HG03135 (cell line): ENCODE data around the gene ELAVL1.
A peak's percentile ranks its signal among the peaks of the same experiment; 100 is the strongest.
"Not testable (repeated sequence)": the region's sequence is repeated elsewhere in the genome, so short reads cannot be mapped to it uniquely, and the experiment has no call there.

ENCODE experiments used
- ATAC-seq: cut with Tn5 transposase; IDR thresholded peaks from one replicate; pipeline ENCODE4 v1.9.1; 2021; ENCODE audit warnings: mild to moderate bottlenecking, moderate library complexity; ENCODE audit not compliant: unreplicated experiment

ELAVL1 gene

DNA sequence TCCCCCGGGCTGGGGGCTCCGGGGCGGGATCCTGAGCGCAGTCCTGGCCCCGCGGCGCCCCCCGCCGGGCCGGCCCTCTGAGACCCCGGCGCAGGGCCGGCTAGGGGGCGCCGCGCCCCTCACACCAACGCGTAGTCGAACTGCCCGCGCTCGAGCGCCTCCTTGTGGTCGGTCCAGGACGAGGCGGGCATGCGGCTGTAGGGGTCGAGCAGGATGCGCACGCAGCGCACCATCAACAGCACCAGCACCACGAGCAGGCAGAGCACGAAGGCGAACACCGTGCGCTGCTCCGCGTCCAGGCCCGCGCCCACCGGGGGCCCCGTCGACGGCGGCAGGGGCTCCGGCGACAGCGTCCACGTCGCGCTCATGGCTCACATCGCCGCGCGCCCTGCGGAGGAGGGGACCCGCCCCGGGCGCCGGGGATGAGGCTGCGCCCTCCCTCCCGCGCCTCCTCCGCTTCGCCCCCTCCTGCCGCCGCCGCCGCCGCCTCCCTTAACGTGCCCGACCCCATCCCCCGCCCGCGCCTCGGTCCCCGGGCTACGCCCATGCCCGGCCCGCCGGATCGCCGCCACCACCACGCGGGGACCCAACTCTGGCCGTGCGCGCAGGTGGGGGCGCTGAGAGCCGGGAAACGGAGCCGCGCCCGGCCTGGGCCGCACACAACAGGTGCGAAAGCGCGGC is 80.1 kb downstream of the ELAVL1 start:
- ATAC-seq: no peak

DNA sequence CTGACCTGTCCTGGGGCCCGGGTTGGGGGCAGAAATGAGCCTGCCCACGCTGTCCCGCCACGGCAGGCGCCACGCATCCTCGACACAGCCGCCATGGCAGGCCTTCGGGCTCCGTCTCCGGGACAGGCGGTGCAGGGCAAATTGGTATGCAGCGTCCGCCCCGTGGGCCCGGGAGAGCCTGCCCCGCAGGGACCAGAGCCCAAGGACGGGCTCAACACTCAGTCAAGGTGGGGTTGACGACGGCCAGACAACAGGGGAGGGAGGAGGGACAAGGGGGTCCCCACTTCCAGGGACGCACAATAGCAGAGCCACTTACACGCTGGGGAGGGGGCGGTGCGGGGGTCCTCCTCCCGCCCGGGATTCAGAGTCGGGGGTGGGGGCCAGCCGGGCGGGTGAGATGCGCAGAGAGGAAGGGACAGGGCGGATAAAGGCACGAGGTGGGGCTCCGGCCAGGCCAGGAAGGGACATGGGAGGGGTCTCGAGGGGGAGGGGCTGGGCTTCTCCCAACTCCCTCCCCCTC is 80.7 kb downstream of the ELAVL1 start:
- no peak for ATAC-seq

DNA sequence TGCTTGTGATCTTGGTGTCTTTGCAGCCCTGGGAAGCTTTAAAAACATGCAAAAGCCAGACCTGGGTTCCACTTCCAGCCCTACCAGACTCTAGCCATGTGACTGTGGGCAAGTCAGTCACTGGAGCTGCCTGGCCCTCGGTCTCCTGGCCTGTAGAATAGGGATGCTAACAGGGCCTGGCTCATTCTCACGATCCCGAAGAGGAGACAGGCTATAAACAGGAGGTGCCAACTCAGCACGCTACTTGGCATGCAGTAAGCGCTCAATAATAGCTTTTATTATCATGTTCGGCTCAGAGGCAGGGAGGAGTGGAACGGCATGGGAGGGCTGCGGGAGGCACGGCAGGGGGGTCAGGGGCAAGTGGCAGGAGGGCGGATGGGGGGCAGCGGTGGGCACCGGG is 81.2 kb downstream of the ELAVL1 start:
- no peak for ATAC-seq

DNA sequence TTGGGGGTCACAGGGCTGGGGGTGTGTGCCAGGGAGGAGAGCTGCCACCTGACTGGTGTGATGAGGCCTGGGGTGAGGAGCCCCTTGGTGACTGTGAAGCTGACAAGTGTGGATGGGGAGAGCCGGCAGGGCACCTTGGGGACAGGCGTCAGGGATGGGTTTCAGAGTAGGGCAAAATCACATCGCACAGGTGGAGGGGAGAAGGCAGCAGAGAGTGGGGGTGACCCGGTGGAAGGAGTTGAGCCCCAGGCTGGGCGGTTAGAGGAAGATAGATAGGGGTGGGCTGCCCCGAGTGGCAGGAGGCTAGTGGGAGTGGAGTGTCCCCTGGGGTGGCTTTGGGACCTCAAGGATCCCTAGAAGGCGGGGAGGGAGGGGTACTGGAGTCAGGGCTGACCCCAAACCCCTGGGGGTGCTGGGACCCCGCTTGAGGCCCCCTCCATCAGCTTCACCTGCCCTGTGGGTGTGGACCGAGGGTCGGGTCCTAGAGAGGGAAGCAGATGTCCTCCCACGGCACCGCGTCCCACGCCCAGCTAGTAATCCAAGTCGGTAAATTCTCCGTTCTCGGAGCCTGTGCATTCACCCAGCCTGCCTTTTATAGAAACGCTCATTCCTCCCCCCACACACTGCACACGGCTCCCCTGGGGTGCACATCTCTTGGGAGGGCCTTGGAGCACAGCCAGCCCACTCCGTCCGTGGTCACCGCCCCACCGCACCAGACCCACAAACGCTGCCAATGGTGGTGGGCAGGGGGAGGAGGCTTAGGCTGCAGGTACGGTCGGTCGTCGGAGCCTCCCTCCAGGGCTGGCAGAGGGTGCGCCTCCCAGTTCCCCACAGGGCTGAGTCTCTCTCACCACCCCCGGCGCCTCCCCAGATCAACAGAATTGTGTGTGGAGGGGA is 81.9 kb downstream of the ELAVL1 start:
- ATAC-seq: no peak

DNA sequence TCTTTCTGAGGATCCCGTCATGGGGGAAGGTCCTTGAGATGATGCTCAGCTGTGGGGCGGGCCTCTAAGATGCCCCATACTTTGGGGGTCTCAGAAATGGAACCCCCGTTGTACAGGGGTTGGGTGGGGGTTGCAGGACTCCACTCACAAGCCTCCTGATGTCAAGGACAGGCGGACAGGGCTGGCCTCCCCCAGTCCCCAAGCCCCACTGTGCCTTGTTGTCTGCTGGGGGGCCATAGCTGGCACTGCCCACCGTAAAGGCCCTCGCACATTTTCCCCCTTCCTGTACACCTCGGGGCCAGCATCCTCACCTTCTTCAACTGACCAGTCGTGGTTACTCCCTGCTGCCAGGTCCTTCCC is 82.6 kb downstream of the ELAVL1 start:
- ATAC-seq: no peak

DNA sequence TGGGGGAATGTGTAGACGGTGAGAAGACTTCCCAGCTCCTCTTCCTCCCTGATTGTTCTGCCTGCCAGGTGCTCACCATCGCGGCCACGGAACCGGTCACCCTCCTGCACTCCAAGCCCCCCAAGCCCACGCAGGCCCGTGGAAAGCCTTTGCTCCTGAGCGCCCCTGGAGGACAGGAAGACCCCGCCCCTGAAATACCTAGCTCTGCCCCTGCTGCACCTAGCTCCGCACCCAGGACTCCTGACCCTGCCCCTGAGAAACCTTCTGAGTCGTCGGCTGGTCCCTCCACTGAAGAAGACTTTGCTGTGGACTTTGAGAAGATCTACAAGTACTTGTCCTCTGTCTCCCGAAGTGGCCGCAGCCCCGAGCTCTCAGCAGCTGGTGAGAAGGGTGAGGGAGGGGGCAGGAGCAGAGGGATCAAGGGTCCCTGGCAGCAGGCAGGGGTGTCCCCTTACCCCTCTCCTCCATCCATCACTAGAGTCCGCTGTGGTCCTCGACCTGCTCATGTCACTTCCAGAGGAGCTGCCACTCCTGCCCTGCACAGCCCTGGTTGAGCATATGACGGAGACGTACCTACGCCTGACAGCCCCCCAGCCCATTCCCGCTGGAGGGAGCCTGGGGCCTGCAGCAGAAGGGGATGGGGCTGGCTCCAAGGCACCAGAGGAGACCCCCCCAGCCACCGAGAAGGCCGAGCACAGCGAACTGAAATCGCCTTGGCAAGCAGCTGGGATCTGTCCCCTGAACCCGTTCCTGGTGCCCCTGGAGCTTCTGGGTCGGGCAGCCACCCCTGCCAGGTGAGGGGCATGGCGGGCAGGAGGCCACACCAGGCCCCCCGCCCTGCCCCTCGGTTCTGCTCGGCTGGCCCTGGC is 83.2 kb downstream of the ELAVL1 start:
- ATAC-seq: no peak

DNA sequence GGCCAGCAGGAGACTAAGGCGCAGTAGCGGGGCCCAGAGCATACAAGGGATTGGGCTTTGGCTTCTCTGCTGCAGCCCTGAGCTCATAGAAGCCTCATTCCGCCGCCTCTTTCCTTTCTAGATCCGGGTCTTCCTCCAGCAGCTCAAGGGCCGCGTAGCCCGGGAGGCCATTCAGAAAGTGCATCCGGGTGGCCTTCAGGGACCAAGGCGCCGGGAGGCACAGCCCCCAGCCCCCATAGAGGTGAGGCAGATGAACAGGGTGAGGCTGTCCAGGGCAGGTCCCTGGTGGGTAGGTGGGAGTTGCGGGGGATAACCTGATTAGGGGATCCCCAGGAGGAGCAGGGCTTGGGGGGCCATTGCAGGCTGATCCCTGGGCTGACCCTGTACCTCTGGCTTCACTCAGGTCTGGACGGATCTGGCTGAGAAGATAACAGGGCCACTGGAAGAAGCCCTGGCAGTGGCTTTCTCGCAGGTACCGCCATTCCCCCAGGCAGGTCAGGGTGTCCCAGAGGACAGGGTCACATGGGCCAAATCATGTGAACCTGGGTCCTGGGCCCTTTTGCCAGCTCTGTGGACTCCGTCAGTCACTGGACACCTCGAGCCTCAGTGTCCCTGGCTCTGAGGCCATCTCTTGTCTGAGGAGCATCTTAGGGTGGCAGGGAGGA is 84.0 kb downstream of the ELAVL1 start:
- ATAC-seq: no peak

DNA sequence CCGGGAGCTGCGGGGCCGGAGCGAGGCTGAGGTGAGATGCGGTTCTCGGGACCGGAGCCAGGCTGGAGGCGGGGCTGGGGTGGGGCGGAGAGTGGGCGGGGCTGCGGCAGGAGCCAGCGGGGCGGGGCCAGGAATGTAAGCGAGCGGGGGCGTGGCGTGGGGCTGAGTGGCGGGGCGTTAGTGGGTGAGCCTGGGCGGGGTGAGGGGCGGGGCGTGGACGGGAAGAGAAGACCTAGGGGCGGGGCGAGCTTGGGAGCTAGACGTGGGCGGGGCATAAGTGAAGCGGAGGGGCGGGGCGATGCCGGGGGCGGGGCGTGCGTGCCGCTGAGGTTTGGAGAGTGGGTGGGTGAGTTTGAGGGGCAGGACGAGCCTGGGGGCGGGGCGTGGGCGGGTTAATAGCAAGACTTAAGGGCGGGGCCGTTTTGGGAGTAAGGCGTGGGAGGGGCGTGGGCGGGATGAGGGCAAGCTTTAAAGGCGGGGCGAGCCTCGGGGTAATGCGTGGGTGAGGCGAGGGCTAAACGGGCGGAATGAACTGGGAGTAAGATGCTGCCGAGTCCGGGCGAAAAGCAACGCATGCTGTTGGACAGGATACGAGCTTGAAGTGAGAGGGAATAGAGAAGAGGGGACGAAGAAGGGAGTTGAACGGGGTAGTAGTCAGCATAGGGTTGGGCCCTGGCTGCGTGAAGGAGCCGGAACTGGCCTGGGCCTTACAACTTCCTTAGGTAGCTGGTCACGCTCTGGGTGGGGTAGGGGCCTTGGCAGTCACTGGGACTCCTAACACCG is 84.7 kb downstream of the ELAVL1 start:
- peak; percentile 36 for ATAC-seq

DNA sequence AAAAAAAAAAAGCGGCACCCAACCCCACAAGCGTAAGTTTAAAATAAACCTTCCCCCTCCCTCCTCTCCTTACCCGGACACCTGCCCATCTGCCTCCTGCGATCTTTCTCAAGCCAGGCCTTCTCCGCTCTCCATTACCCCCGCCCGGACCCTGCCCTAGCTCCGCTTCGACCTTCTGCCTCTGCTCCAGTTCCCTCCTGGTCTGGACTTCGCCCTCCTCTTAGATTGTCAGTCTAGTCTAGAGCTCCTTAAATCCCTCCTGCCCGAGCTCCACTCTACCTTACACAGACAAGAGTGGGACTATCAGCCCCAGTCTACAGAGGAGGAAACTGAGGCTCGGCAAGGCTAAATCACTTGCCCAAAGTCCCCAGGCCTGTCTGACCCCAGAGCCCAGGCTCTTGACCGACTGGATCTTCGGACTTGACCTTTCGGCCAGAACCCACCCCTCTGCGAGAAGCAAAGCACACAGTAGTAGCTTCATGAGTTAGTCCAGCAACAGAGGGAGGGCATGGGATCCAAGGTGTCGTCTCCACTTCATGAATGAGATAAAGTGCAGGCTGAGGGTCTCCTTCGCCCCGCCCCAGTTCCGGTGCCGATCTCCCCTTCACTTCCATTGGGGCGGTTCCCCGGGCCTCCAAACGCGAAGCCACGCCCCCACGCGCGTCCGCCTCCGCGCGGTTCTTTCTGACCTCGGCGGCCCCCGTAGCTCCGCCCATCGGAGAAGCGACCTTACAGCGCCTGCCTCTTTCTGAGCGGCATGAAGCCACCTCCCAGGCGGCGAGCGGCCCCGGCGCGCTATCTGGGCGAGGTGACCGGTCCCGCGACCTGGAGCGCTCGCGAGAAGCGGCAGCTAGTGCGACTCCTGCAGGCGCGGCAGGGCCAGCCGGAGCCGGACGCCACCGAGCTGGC is 85.6 kb downstream of the ELAVL1 start, which contains the start of gene SNAPC2:
Gene SNAPC2, plus strand, starts transcription at position 729 of the 909 bp plus-strand sequence. Its CDS starts 29 bp downstream, at position 758.
- peak; percentile 59 for ATAC-seq

DNA sequence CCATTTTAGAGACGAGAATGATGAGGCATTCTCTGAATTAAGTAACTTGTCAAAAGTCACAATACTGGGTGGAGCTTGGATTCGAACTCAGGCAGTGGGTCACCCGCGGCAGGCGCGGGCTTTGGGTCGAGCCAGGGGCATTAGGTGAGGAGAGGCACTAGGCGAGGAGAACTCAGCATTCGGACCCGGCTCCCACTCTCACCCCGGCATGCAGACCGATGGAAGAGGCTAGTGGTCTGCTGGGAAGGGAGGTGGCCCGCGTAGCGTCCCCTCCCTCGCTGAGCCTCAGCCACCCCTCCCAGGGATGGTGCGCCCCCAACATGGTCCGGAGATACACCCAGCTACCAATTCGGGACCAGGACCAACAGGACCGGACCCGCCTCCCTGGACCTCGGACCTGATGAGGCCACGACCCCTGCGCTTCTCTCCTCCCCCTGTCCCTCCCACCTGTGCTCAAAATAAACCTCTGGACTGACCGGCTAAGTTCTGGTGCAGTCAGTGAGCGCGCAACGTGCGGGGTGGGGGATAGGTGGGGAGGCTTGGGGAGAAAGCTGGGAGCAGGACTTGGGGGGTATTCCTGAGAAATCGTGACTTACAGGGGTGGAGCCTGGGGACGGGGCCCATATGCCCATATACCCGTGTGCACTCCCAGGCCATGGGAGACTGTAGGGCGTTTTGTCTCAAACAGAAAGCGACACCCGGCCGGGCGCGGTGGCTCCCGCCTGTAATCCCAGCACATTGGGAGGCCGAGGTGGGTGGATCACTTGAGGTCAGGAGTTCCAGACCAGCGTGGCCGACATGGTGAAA is 86.6 kb downstream of the ELAVL1 start:
- no peak for ATAC-seq

DNA sequence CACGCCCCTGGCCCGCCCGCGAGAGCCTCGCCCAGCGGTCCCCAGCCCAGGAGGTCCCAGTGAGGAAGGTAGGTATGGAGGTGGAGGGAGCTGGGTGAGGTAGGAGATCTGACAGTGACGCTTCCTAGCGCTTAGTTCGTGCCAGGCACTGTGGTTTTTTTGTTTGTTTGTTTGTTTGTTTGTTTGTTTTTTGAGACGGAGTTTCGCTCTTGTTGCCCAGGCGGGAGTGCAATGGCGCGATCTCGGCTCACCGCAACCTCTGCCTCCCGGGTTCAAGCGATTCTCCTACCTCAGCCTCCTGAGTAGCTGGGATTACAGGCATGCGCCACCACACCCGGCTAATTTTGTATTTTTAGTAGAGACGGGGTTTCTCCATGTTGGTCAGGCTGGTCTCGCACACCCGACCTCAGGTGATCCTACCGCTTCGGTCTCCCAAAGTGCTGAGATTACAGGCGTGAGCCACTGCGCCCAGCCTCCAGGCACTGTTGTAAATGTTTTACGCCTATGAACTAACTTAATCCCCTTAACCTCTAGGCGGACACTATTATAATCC is 87.3 kb downstream of the ELAVL1 start:
- not testable (repeated sequence) for ATAC-seq

DNA sequence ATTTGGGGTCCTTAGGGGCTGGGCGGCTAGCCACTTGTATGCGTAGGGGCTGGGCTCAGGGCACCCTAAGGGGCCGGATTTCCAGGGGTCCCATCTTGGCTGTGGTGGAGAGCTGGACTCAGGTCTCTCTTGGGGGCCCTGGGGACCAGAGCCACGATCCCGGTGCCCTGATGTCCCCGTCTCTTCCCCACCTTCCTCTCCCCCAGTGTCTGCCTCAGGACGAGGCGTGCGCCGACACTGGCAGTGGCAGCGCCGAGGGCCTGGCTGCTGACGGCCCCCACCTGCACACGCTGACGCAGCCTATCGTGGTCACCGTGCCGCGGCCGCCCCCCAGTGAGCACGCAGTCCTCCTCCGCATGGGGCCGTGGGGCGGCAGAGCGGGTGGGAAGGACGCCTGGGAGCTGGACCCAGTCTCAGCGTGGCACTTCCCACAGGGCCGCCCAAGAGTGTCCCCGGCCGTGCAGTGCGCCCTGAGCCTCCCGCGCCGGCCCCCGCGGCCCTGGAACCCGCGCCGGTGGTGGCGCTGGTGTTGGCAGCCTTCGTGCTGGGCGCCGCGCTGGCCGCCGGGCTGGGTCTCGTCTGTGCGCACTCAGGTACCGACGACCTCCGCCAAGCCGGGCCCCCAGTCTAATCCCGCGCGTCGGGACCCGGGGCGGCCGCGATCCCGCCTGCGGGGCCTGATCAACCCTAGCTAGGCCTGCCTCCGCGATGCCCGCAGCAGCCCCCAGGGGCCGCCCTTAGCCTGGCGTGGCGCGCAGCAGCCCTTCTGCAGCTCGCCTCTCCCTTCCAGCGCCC is 88.0 kb downstream of the ELAVL1 start:
- ATAC-seq: no peak

DNA sequence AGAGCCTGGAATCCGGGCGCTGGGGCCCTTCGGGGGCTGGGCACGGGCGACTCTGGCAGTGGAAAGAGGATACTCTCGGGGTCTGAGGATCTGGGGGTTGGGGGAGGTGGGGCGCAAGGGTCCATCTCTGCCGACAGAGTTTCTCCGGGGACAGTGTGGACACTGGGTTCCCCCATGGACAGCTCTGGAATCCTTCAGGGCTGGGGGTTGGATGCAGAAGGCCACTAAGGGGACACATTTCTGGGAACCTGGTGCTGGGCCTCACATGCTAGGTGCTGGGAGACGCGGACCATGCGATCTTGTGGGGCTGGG is 88.5 kb downstream of the ELAVL1 start:
- ATAC-seq: no peak

DNA sequence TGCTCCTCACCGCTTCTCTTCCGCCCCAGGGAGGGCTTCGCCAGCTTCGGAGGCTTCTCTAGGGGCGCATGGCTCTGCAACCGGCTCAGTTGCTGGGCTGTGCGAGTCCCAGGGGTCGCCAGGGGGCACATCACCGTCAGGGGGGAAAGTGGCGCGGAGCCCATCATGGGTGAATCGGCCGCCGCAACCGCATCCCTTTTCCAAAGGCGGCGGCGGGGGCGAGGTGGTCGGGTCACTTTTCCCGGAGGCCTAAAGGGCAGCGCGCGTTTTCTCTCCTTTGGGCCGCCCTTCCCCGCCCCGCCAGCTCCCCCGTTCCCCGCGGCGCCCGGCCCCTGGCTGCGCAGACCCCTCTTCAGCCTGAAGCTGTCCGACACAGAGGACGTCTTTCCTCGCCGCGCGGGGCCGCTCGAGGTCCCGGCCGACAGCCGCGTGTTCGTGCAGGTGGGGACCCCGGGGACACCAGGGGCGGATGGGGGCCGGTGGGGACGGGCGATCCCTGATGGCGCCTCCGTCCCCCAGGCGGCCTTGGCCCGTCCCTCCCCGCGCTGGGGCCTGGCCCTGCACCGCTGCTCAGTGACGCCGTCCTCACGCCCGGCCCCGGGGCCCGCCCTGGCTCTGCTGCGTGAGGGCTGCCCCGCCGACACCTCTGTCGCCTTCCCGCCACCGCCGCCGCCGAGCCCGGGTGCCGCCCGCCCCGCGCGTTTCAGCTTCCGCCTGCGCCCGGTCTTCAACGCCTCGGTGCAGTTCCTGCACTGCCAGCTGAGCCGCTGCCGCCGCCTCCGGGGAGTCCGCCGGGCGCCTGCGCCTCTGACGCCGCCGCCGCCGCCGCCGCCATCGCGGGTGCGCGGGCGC is 89.1 kb downstream of the ELAVL1 start:
- ATAC-seq: no peak

DNA sequence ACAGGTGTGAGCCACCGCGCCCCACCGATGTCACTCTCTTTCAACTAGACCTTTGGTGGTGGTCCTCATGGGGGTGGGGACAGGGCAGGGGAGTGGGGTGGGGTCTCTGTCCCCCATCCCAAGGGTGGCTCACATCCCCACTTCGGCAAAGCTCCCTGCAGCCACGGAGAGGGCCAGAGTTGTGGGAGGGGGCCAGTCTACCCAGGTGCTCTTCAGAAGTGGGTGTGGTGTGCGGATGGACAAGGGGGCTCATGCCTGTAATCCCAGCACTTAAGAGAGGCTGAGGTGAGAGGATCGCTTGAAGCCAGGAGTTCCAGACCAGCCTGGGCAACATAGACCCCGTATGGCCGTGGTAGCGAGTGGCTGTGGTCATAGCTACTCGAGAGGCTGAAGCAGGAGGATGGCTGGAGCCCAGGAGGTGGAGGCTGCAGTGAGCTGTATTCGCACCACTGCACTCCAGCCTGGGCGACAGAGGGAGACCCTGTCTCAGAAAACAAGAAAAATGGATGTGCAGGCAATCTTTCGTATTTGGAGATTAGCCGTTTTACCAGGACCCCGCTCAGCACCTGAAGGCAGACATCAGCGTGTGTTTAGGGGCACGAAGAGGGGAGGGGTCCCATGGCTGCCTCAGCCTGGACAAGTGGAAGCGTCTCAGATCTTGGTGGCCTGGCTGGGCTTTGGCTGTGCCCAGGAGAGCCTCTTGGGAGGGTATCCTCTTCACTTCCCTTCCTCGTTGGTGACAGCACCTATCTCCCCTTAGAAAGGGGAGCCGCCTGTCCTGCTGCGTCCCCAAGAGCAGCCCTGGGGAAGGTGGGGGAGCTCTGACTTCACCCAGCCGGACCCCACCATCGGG is 90.0 kb downstream of the ELAVL1 start:
- no peak for ATAC-seq
